ENCODE measurements around the gene DHPS. TPM values are rescaled to one million over a fixed set of nuclear protein-coding genes. Genes with fewer than 3 reads are reported as not detected.
"Not testable (repeated sequence)": the region's sequence is repeated elsewhere in the genome, so short reads cannot be mapped to it uniquely, and the experiment has no call there.

DHPS gene
- total RNA-seq, 2 experiments from 2014 or later: 106 to 111 TPM

GRCh38 chr19:12720851-12721655 lies 39.4 kb upstream of the DHPS start:
- Mint-ChIP-seq H3K9me3 (ENCODE audit: low read depth) (no peaks in the 10 kb centered on the region), H3K4me3 (peak overlapping the region; percentile 86), H3K36me3 (peaks cover 17% of the 10 kb centered on the region), H3K4me1 (peaks cover 37% of the 10 kb centered on the region), H3K27ac (peak overlapping the region; percentile 83), H3K27me3 (no peaks in the 10 kb centered on the region)
- DNase-seq (peak; percentile 56), ATAC-seq (no peak)
- CTCF ChIA-PET: interaction anchor here (1.2 to 15.3 kb wide), 7 partner anchors 10 to 164 kb away, joined by 3 to 157 read pairs (median 6); partner anchors contain the start of gene TRIR

- H3K36me3 Mint-ChIP-seq: peaks cover 17% of the 10 kb centered on the region
- peak overlapping the region; percentile 74 for H3K4me3 Mint-ChIP-seq
- no peaks in the 10 kb centered on the region for H3K9me3 Mint-ChIP-seq (ENCODE audit: low read depth)
- CTCF ChIA-PET: interaction anchor here (1.3 to 15.3 kb wide), 4 partner anchors 14 to 165 kb away, joined by 3 to 157 read pairs (median 32); partner anchors contain the start of gene TRIR
- H3K27ac Mint-ChIP-seq: peak overlapping the region; percentile 78
- DNase-seq (no peak), ATAC-seq (no peak)
- H3K4me1 Mint-ChIP-seq: peaks cover 37% of the 10 kb centered on the region
- H3K27me3 Mint-ChIP-seq: no peaks in the 10 kb centered on the region
Measured at GRCh38 chr19:12720296-12720695, 38.6 kb upstream of the DHPS start.

- Mint-ChIP-seq H3K27ac (no peak overlapping the region), H3K27me3 (no peaks in the 10 kb centered on the region), H3K4me3 (no peak overlapping the region), H3K36me3 (peaks cover 30% of the 10 kb centered on the region), H3K9me3 (ENCODE audit: low read depth) (no peaks in the 10 kb centered on the region), H3K4me1 (peaks cover 23% of the 10 kb centered on the region)
- no peak for DNase-seq
- no peak for ATAC-seq
- CTCF ChIA-PET: interaction anchor here (1.0 to 15.3 kb wide), 8 partner anchors 18 to 85 kb away, joined by 3 to 157 read pairs (median 10); partner anchors contain the start of genes FBXW9 and TRIR
Measured at GRCh38 chr19:12715929-12716328, 34.2 kb upstream of the DHPS start.

DNA sequence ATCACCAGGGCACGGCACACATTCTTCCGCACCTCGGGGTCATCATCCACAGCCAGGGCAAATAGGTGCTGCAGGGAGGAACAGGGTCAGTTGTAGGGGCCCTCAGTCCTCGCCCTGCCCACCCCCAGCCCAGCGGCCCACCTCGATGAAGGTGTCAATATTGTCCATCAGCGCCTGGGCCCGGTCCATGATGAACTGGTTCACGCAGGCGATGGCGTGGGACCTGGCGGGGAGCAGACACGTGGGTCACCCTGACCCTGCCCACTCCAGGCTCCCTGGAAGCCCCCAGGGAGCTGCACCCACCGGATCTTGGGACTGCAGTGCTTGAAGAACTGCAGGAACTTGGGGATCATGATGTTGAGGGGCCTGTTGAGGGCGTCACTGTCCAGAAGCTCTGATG lies 33.4 kb upstream of the DHPS start:
- Mint-ChIP-seq H3K27me3 (no peaks in the 10 kb centered on the region), H3K9me3 (ENCODE audit: low read depth) (no peaks in the 10 kb centered on the region), H3K36me3 (peaks cover 34% of the 10 kb centered on the region), H3K4me1 (peaks cover 17% of the 10 kb centered on the region), H3K4me3 (no peak overlapping the region), H3K27ac (no peak overlapping the region)
- CTCF ChIA-PET: interaction anchor here (1.2 to 15.3 kb wide), 5 partner anchors 19 to 82 kb away, joined by 3 to 157 read pairs (median 17); partner anchors contain the start of gene TRIR
- ATAC-seq: no peak
- DNase-seq: no peak

DNA sequence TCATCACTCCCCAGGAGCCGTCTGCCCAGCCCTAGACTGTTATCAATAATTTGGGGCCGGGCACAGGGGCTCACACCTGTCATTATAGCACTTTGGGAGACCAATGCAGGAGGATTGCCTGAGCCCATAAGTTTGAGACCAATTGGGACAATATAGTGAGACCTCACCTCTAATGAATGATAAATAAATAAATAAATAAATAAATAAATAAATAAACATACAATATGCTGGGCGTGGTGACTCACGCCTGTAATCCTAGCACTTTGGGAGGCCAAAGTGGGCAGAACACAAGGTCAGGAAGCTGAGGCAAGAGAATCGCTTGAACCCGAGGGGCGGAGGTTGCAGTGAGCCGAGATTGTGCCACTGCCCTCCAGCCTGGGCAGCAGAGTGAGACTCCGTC lies 31.6 kb upstream of the DHPS start:
- H3K9me3 Mint-ChIP-seq (ENCODE audit: low read depth); H3K27ac Mint-ChIP-seq; H3K27me3 Mint-ChIP-seq; DNase-seq; H3K4me1 Mint-ChIP-seq; H3K4me3 Mint-ChIP-seq; ATAC-seq: not testable (repeated sequence)
- peaks cover 31% of the 10 kb centered on the region for H3K36me3 Mint-ChIP-seq
- CTCF ChIA-PET: interaction anchor here (0.8 to 15.3 kb wide), 3 partner anchors 18 to 45 kb away, joined by 3 to 157 read pairs (median 3); no protein-coding TSS in a partner anchor

GRCh38 chr19:12712077-12712476 lies 30.4 kb upstream of the DHPS start:
- ATAC-seq; H3K4me1 Mint-ChIP-seq; H3K9me3 Mint-ChIP-seq (ENCODE audit: low read depth); H3K27ac Mint-ChIP-seq; CTCF ChIA-PET; H3K27me3 Mint-ChIP-seq; DNase-seq; H3K4me3 Mint-ChIP-seq: not testable (repeated sequence)
- peaks cover 32% of the 10 kb centered on the region for H3K36me3 Mint-ChIP-seq

DNA sequence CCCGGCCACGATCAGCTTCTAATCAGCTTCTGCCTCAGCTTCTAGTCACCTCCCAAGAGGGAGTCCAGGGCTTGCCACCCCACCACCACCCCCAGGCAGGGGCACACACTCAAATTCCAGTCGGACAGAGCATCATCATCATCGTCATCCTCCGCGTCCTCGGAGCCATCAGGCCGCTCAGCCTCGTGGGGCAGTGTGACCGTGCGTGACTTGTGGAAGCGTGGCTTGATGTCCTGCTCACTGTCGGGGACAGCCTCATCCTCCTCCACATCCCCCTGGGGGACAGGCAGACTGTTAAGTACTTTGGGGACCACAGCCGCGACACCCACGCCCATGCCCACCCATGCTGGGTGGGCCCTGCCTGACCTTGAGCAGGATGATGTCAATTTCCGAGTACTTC lies 29.5 kb upstream of the DHPS start:
- Mint-ChIP-seq H3K4me1 (no peaks in the 10 kb centered on the region), H3K27me3 (no peaks in the 10 kb centered on the region), H3K4me3 (no peak overlapping the region), H3K9me3 (ENCODE audit: low read depth) (no peaks in the 10 kb centered on the region), H3K27ac (no peak overlapping the region), H3K36me3 (peaks cover 29% of the 10 kb centered on the region)
- DNase-seq (no peak), ATAC-seq (no peak)
- CTCF ChIA-PET: interaction anchor here (0.9 to 1.0 kb wide), 2 partner anchors 12 to 50 kb away, joined by 3 to 5 read pairs; partner anchors contain the start of gene TNPO2

GRCh38 chr19:12708641-12709040 lies 27.0 kb upstream of the DHPS start:
- Mint-ChIP-seq H3K4me3 (no peak overlapping the region), H3K4me1 (no peaks in the 10 kb centered on the region), H3K27ac (no peak overlapping the region), H3K27me3 (no peaks in the 10 kb centered on the region), H3K36me3 (peaks cover 36% of the 10 kb centered on the region), H3K9me3 (ENCODE audit: low read depth) (no peaks in the 10 kb centered on the region)
- DNase-seq (no peak), ATAC-seq (no peak)
- CTCF ChIA-PET: interaction anchor here (0.5 to 1.5 kb wide), 3 partner anchors 28 to 141 kb away, joined by 3 to 4 read pairs (median 3); no protein-coding TSS in a partner anchor

DNA sequence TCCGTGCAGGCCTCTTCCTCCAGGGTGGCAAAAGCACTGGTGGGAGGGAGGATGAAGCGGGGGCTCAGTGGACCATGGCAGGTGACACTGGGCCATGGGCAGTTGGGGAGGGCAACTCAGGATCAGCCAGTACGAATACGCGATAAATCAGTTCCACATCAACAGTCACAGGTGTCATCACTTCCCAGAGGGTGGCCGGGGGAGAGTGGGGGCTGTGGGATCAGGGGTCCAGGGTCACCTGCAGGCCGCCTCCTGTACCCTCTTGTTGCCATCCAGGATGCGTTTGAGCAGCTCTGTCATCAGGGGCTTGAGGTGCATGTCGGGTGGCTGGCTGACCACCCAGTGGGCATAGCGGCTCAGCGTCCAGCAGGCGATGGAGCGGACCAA lies 24.6 kb upstream of the DHPS start:
- H3K9me3 Mint-ChIP-seq (ENCODE audit: low read depth): no peaks in the 10 kb centered on the region
- no peaks in the 10 kb centered on the region for H3K27me3 Mint-ChIP-seq
- peaks cover 49% of the 10 kb centered on the region for H3K36me3 Mint-ChIP-seq
- no peaks in the 10 kb centered on the region for H3K4me1 Mint-ChIP-seq
- H3K4me3 Mint-ChIP-seq: no peak overlapping the region
- ATAC-seq: no peak
- CTCF ChIA-PET: interaction anchor here (1.1 kb wide), 1 partner anchor 51 kb away, joined by 3 read pairs; no protein-coding TSS in a partner anchor
- no peak overlapping the region for H3K27ac Mint-ChIP-seq
- DNase-seq: no peak

- H3K27me3 Mint-ChIP-seq: no peaks in the 10 kb centered on the region
- H3K27ac Mint-ChIP-seq: peak overlapping the region; percentile 26
- no peak overlapping the region for H3K4me3 Mint-ChIP-seq
- no peak for ATAC-seq
- CTCF ChIA-PET: interaction anchor here (1.1 kb wide), 1 partner anchor 52 kb away, joined by 3 read pairs; no protein-coding TSS in a partner anchor
- DNase-seq: no peak
- H3K9me3 Mint-ChIP-seq (ENCODE audit: low read depth): no peaks in the 10 kb centered on the region
- H3K36me3 Mint-ChIP-seq: peaks cover 51% of the 10 kb centered on the region
- no peaks in the 10 kb centered on the region for H3K4me1 Mint-ChIP-seq
Measured at GRCh38 chr19:12705654-12706331, 24.1 kb upstream of the DHPS start.

GRCh38 chr19:12705169-12705568 lies 23.5 kb upstream of the DHPS start:
- no peaks in the 10 kb centered on the region for H3K4me1 Mint-ChIP-seq
- ATAC-seq: no peak
- CTCF ChIA-PET: interaction anchor here (0.7 kb wide), 1 partner anchor 68 kb away, joined by 3 read pairs; no protein-coding TSS in a partner anchor
- peaks cover 48% of the 10 kb centered on the region for H3K36me3 Mint-ChIP-seq
- no peak overlapping the region for H3K4me3 Mint-ChIP-seq
- no peaks in the 10 kb centered on the region for H3K27me3 Mint-ChIP-seq
- no peak overlapping the region for H3K27ac Mint-ChIP-seq
- no peak for DNase-seq
- no peaks in the 10 kb centered on the region for H3K9me3 Mint-ChIP-seq (ENCODE audit: low read depth)

DNA sequence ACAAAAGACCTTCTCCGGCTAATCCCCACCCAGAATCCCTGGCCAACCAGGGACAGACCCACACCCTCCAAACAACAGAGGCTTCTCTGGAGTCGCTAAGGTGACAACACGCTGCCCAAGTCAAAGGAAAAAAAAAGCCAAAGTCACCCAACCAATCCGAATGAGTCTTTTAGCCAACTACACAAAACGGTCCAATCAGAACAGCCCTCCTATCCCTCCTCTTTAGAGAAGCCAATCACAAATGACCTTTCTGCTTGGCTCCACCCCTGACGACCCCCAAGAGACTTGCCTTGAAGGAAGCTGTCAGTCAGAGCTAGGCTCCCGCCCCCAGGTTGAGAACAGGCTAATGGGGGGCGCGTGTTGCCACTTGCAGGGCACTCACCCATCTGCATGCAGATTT lies 21.4 kb upstream of the DHPS start:
- ATAC-seq: peak; percentile 21
- no peak overlapping the region for H3K4me3 Mint-ChIP-seq
- peaks cover 4% of the 10 kb centered on the region for H3K4me1 Mint-ChIP-seq
- H3K9me3 Mint-ChIP-seq (ENCODE audit: low read depth): no peaks in the 10 kb centered on the region
- peaks cover 45% of the 10 kb centered on the region for H3K36me3 Mint-ChIP-seq
- H3K27me3 Mint-ChIP-seq: no peaks in the 10 kb centered on the region
- no peak overlapping the region for H3K27ac Mint-ChIP-seq
- CTCF ChIA-PET: interaction anchor here (0.8 kb wide), 1 partner anchor 55 kb away, joined by 3 read pairs; no protein-coding TSS in a partner anchor
- DNase-seq: no peak

- DNase-seq (no peak), ATAC-seq (no peak)
- Mint-ChIP-seq H3K4me3 (no peak overlapping the region), H3K27ac (no peak overlapping the region), H3K4me1 (peaks cover 7% of the 10 kb centered on the region), H3K27me3 (no peaks in the 10 kb centered on the region), H3K36me3 (peaks cover 43% of the 10 kb centered on the region), H3K9me3 (ENCODE audit: low read depth) (no peaks in the 10 kb centered on the region)
- CTCF ChIA-PET: no interaction called here
Measured at GRCh38 chr19:12701596-12702282, 20.1 kb upstream of the DHPS start.
